NCI-H2081 (cell line): ENCODE data around the gene TMEM176B.

ENCODE experiments used
- DNase-seq, 2 experiments: peaks; one replicate each; lab custom pipeline; 2025; lab: John Stamatoyannopoulos, UW

The TMEM176B gene

GRCh38 chr7:150751702-150752101, 48.5 kb downstream of the TMEM176B start:
- no peak for DNase-seq

GRCh38 chr7:150748376-150748775, 51.8 kb downstream of the TMEM176B start:
- no peak for DNase-seq

- DNase-seq = no peak
Measured at GRCh38 chr7:150746921-150747320, 53.2 kb downstream of the TMEM176B start.

GRCh38 chr7:150745876-150746275, 54.3 kb downstream of the TMEM176B start:
- no peak for DNase-seq

GRCh38 chr7:150745086-150745485, 55.1 kb downstream of the TMEM176B start:
- no peak for DNase-seq

GRCh38 chr7:150744041-150744656, 56.0 kb downstream of the TMEM176B start:
- DNase-seq = no peak

GRCh38 chr7:150742286-150742968, 57.7 kb downstream of the TMEM176B start:
- no peak for DNase-seq
